WTC11 (cell line): ENCODE data around the gene DSE.

ENCODE experiments used
- CREB1 ChIP-seq: sonication (generic); formaldehyde crosslinking; IDR thresholded peaks from 2 replicates; pipeline ENCODE4 v1.8.0; 2023; ENCODE audit warnings: mild to moderate bottlenecking, missing genetic modification reagents
- CTCF ChIP-seq: fragments of 200-600 bp; IDR thresholded peaks from 2 replicates; pipeline ENCODE4 v1.8.0; 2022; ENCODE audit warnings: antibody characterized with exemption
- E2F4 ChIP-seq: sonication (generic); formaldehyde crosslinking; IDR thresholded peaks from 2 replicates; pipeline ENCODE4 v1.8.1; 2022; ENCODE audit warnings: low read depth, mild to moderate bottlenecking, moderate library complexity, missing genetic modification reagents, borderline replicate concordance
- FOXP4 ChIP-seq: sonication (generic); formaldehyde crosslinking; IDR thresholded peaks from 2 replicates; pipeline ENCODE4 v1.8.0; 2022; ENCODE audit warnings: mild to moderate bottlenecking, missing genetic modification reagents
- NR2C2 ChIP-seq: sonication (generic); formaldehyde crosslinking; IDR thresholded peaks from 2 replicates; pipeline ENCODE4 v1.8.0; 2022; ENCODE audit warnings: mild to moderate bottlenecking, missing genetic modification reagents
- USF2 ChIP-seq: sonication (generic); formaldehyde crosslinking; IDR thresholded peaks from 2 replicates; pipeline ENCODE4 v1.8.1; 2023; ENCODE audit warnings: mild to moderate bottlenecking, missing genetic modification reagents, moderate library complexity

GRCh38 chr6:116444092-116444491, 73.3 kb downstream of the DSE start:
- no peak for TF ChIP-seq E2F4 (CRISPR knock-in tag)
- no peak for TF ChIP-seq CTCF
- TF ChIP-seq USF2, result no peak
- TF ChIP-seq FOXP4, result no peak
- TF ChIP-seq CREB1 (CRISPR knock-in tag), result no peak
- TF ChIP-seq NR2C2 (CRISPR knock-in tag), result no peak
